Astrocyte of the cerebellum (primary cell): ENCODE measurements around the gene NRP1.

Experiments used
- DNase-seq: peaks from one replicate; pipeline ENCODE4 v3.0.0-alpha.2; 2011; ENCODE audit warnings: low read depth
- H3K4me3 ChIP-seq: 2 replicates; pipeline ENCODE4 v1.5.1; 2011; ENCODE audit warnings: mild to moderate bottlenecking, low read depth, low read length, moderate library complexity
- in situ Hi-C: cut with HindIII; loops from 2 replicates; pipeline ENCODE4 v1.10.0; 2017; ENCODE audit warnings: low sequenced_read_pairs
- TF ChIP-seq, protein P1 (sequence below): IDR thresholded peaks from 2 replicates; pipeline ENCODE4 v1.5.1; 2012; ENCODE audit warnings: low read length, low read depth, moderate library complexity, mild to moderate bottlenecking; ENCODE audit errors: missing control alignments

Gene NRP1

DNA sequence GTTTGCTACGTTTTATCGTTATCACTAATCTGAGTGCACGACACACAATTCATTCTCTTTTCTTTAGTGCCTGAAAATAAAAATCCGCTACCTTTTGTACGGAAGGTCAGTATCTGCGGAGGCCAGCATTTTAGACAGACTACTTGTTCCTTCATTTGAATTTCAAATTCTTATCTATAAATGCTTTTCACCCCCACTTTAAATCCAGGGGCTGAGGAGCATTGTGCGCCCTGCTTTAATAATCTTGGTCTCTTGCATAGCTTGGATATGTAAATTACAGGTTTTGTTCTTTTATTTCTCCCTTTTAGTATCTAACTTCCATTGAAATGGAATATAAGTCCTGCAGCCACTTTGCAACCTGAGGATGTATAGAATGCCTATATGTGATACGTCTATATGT, 44.7 kb downstream of the NRP1 start:
- in situ Hi-C loops = no loop called here
- no peak overlapping the region for H3K4me3 ChIP-seq
- DNase-seq = no peak

DNA sequence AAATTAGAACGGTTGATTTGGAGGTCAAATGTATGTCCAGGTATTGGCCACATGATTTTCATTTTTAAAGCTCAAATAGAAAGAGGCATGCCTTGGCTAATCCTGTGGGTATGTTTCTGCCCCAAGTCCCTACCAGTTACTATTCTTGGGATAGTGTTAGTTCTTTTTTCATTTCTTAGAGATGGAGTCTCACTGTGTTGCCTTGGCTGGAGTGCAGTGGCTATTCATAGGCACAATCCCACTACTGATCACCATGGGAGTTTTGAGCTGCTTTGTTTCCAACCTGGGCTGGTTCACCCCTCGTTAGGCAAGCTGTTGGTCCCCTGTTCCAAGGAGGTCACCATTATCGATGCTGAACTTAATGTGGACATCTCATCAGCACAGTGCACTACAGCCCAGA, 46.3 kb downstream of the NRP1 start:
- TF ChIP-seq, protein P1, sequence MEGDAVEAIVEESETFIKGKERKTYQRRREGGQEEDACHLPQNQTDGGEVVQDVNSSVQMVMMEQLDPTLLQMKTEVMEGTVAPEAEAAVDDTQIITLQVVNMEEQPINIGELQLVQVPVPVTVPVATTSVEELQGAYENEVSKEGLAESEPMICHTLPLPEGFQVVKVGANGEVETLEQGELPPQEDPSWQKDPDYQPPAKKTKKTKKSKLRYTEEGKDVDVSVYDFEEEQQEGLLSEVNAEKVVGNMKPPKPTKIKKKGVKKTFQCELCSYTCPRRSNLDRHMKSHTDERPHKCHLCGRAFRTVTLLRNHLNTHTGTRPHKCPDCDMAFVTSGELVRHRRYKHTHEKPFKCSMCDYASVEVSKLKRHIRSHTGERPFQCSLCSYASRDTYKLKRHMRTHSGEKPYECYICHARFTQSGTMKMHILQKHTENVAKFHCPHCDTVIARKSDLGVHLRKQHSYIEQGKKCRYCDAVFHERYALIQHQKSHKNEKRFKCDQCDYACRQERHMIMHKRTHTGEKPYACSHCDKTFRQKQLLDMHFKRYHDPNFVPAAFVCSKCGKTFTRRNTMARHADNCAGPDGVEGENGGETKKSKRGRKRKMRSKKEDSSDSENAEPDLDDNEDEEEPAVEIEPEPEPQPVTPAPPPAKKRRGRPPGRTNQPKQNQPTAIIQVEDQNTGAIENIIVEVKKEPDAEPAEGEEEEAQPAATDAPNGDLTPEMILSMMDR = no peak
- H3K4me3 ChIP-seq = no peak overlapping the region
- in situ Hi-C loops = no loop called here
- no peak for DNase-seq

More for the DNA sequence above, 44.7 kb downstream of the NRP1 start:
- TF ChIP-seq, protein P1 = no peak

DNA sequence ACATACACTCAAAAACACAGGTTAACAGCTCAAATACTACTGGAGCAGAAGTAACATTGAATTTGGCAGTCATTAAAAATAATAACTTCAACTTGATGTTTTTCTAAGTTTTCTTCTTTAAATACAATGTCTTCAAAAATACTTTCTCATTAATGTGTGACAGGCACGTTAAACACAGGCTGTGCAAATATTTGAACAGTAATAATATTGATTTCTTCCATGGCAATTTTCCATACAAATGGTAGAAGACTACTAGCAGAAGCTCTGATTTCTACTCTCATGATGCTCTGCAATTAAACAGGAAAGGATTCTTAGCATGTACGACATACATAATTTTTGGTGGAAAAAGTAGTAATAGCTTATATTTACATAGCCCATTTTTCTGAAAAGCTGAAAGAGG, 47.4 kb downstream of the NRP1 start:
- TF ChIP-seq, protein P1 = no peak
- H3K4me3 ChIP-seq = no peak overlapping the region
- in situ Hi-C loops = no loop called here
- DNase-seq = no peak

DNA sequence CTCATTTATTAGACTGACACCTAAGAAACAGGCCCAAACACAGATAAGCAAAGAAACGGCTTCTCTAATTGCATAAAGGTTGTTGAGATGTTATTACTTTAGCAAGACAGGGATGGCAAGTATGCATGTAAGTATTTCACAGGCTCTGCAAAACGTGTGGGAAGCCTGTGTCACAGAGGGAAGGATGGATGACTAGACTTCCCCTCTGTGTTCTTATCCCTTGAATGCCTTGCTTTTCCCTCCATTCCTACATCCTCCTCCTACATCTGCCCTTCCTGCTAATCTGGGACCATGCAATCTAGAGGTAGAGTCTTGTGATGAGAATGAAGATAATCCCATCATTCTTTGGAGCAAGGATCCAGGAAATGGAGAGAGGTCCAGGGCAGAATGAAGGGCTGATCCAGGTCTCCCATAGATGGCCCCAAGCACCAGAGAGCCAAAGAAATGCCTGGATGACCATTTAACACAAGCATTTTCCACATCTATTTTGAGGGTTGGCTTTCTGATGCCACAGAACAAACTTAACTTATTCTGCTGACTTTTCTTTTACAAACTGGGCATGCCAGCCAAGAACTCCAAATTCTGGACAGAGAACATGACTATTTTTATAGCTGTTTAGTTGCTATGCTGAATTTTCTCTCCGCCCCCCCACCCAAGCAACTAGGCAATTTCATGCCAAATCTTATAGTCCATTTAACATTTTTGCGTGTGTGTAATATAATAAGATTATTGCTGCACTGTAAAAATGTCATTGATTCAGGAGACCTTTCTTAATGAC, 48.1 kb downstream of the NRP1 start:
- no peak for DNase-seq
- in situ Hi-C loops = no loop called here
- TF ChIP-seq, protein P1 = no peak

DNA sequence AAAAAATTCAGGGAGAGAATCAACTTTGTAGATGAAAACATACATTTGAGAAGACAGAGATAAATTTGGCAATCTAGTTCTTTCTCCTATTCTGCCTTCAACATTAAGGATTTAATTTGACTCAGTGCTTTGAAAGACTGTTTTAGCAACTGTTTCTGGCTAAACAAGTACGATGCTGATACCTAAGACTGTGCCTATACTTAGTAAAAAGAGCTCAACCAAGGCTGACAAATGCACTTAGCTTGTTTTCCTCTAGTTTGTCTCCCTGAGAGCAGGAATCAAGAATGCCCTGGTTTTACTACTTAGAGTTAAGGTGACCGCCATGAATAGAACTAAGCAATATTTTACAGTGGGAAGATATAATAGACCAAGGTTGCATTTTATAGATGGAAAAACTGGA, 49.5 kb downstream of the NRP1 start:
- no peak overlapping the region for H3K4me3 ChIP-seq
- TF ChIP-seq, protein P1 = no peak
- in situ Hi-C loops = loop anchor here (5.0 kb wide), 1 partner anchor 32 kb away; no protein-coding TSS in a partner anchor
- DNase-seq = no peak

More for the DNA sequence above, 48.1 kb downstream of the NRP1 start:
- no peak overlapping the region for H3K4me3 ChIP-seq

DNA sequence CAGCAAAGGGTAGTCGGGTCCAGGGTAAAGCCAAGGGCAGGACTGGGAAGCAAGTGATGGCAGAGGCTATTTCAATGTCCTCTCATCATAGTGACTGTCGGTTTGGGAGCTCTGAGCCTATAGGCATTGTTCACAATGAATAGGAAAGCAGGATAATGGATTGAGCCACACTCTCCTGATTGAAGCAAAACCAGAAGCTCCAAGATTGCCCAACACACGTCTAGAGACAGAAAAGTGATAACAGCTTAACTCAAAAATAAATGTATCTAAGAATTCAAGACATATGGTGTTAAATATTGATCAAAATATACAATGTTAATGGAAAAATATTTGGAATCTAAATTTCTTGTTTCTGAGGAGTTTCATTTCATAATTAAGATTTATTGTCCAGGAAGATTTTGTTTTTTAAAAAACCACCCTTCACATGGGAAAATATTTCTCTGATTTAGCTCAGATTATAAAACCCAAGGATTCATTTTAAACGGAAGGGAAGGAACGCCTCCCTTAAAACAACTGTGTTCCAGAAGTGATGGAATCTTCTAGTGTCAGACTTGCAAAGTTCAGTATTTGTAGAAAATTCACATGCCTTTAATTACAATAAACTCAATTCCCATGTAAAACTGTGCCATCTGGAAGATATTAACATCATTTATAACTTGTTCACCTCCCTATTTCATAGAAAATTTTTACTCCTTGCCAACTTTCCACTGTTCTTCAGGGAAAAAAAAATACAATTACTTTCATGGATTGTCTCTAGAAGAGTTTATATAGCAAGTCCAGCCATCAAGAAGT, 54.5 kb downstream of the NRP1 start:
- no peak overlapping the region for H3K4me3 ChIP-seq
- in situ Hi-C loops = loop anchor here (5.0 kb wide), 1 partner anchor 37 kb away; no protein-coding TSS in a partner anchor
- no peak for DNase-seq
- TF ChIP-seq, protein P1 = no peak
